Transverse colon (tissue), 4 donors: ENCODE data around the gene FTCDNL1.

Experiments
- POLR2A ChIP-seq: fragments of 450-650 bp; IDR thresholded peaks from one replicate; pipeline ENCODE4 v1.6.1; 2016; ENCODE audit warnings: antibody characterized with exemption, mild to moderate bottlenecking, moderate library complexity
- POLR2AphosphoS5 ChIP-seq, 3 donors: sonication (generic); formaldehyde crosslinking; IDR thresholded peaks; one replicate each; pipeline ENCODE4 v1.6.1; 2016; ENCODE audit warnings: antibody characterized with exemption in 3 of 3
- TF ChIP-seq, protein P1 (sequence below), 5 experiments: fragments of 200-600 bp in 3 of 5; fragments of 450-650 bp in 2 of 5; sonication (generic) in 3 of 5; IDR thresholded peaks; 1 replicate in 2 of 5; 2 replicates in 3 of 5; pipeline ENCODE4 v1.5.1; 2016 to 2017; ENCODE audit warnings: antibody characterized with exemption in 5 of 5, inconsistent platforms in 3 of 5, mild to moderate bottlenecking in 2 of 5, moderate library complexity in 1 of 5

DNA sequence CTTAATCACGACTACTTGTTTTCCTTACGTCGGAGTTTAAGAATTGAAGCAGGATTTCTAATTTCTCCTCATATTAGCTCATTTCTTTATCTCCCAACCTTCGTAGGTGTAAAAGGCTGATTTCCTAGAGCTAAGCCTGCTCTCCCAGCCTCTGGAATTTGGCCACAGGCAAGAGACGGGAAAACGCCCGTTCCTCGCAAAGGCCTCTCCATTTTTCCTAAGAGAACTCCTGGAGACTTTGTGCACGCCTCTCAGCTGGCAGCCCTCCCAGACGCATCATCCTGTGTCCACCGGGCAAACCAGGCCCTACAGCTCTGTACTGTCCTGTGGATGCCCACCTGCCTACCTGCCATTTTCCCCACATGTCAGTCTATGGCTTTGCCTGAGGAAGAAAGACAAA is 106.3 kb downstream of the FTCDNL1 start:
- TF ChIP-seq POLR2AphosphoS5 (IDR thresholded peaks at IDR 0.05) (no peak), POLR2A (no peak)
- TF ChIP-seq, protein P1, sequence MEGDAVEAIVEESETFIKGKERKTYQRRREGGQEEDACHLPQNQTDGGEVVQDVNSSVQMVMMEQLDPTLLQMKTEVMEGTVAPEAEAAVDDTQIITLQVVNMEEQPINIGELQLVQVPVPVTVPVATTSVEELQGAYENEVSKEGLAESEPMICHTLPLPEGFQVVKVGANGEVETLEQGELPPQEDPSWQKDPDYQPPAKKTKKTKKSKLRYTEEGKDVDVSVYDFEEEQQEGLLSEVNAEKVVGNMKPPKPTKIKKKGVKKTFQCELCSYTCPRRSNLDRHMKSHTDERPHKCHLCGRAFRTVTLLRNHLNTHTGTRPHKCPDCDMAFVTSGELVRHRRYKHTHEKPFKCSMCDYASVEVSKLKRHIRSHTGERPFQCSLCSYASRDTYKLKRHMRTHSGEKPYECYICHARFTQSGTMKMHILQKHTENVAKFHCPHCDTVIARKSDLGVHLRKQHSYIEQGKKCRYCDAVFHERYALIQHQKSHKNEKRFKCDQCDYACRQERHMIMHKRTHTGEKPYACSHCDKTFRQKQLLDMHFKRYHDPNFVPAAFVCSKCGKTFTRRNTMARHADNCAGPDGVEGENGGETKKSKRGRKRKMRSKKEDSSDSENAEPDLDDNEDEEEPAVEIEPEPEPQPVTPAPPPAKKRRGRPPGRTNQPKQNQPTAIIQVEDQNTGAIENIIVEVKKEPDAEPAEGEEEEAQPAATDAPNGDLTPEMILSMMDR (IDR thresholded peaks at IDR 0.05), result no peak
